GM19025 (cell line): ENCODE measurements around the gene REG4.
A peak's percentile ranks its signal among the peaks of the same experiment; 100 is the strongest.
"Not testable (repeated sequence)": the region's sequence is repeated elsewhere in the genome, so short reads cannot be mapped to it uniquely, and the experiment has no call there.

Source experiments
- ATAC-seq: cut with Tn5 transposase; IDR thresholded peaks from one replicate; pipeline ENCODE4 v1.9.1; 2021; ENCODE audit warnings: mild to moderate bottlenecking, low read depth, moderate library complexity; ENCODE audit not compliant: unreplicated experiment

Gene REG4

GRCh38 chr1:119808972-119809550 is 2.2 kb downstream of the REG4 start:
- peak; percentile 79 for ATAC-seq

GRCh38 chr1:119808491-119808890 is 2.8 kb downstream of the REG4 start:
- no peak for ATAC-seq

GRCh38 chr1:119806489-119806888 is 4.8 kb downstream of the REG4 start:
- no peak for ATAC-seq

GRCh38 chr1:119805746-119806145 is 5.5 kb downstream of the REG4 start:
- no peak for ATAC-seq

GRCh38 chr1:119805247-119805646 is 6.0 kb downstream of the REG4 start:
- no peak for ATAC-seq

- no peak for ATAC-seq
Measured at GRCh38 chr1:119799599-119800177, 11.6 kb downstream of the REG4 start.

- ATAC-seq = no peak
Measured at GRCh38 chr1:119799003-119799402, 12.3 kb downstream of the REG4 start.

- ATAC-seq = no peak
Measured at GRCh38 chr1:119797606-119798005, 13.7 kb downstream of the REG4 start.

- no peak for ATAC-seq
Measured at GRCh38 chr1:119797162-119797561, 14.1 kb downstream of the REG4 start.

- ATAC-seq = no peak
Measured at GRCh38 chr1:119795261-119796200, 15.7 kb downstream of the REG4 start.

- ATAC-seq = no peak
Measured at GRCh38 chr1:119794876-119795240, 16.4 kb downstream of the REG4 start.

GRCh38 chr1:119794230-119794875 is 16.9 kb downstream of the REG4 start:
- no peak for ATAC-seq

GRCh38 chr1:119791377-119791776 is 19.9 kb downstream of the REG4 start:
- no peak for ATAC-seq

GRCh38 chr1:119790451-119791198 is 20.6 kb downstream of the REG4 start:
- ATAC-seq = no peak

- ATAC-seq = no peak
Measured at GRCh38 chr1:119787776-119788175, 23.5 kb downstream of the REG4 start.

GRCh38 chr1:119786473-119787050 is 24.7 kb downstream of the REG4 start:
- ATAC-seq = not testable (repeated sequence)

GRCh38 chr1:119786046-119786445 is 25.2 kb downstream of the REG4 start:
- not testable (repeated sequence) for ATAC-seq

- no peak for ATAC-seq
Measured at GRCh38 chr1:119784191-119784781, 27.0 kb downstream of the REG4 start.

- no peak for ATAC-seq
Measured at GRCh38 chr1:119783354-119784185, 27.7 kb downstream of the REG4 start.
